NCI-H2227 (cell line): Measurements from ENCODE around the gene ACTR3.

ENCODE experiments used
- DNase-seq: peaks from one replicate; lab custom pipeline; 2025; ENCODE audit not compliant: unreplicated experiment; lab: John Stamatoyannopoulos, UW

Gene ACTR3

DNA sequence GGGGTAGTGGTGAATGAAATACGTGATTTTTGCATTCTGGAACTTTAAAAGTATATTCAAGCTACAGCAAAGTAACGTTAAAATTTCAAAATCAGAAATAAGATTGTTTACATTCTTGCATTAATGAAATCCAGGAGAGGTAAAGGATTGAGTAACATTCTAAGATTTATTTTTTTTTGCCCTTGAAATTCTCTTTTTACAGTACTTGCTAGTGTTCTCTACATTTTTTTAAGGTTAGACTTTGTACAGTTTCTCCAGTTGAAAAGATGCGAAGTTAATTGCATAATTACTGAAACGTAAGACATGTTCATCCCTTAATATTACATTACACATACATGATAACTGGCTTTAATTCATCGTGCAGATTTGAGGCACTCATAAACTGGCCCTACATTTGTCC lies 74.5 kb downstream of the ACTR3 start:
- no peak for DNase-seq

DNA sequence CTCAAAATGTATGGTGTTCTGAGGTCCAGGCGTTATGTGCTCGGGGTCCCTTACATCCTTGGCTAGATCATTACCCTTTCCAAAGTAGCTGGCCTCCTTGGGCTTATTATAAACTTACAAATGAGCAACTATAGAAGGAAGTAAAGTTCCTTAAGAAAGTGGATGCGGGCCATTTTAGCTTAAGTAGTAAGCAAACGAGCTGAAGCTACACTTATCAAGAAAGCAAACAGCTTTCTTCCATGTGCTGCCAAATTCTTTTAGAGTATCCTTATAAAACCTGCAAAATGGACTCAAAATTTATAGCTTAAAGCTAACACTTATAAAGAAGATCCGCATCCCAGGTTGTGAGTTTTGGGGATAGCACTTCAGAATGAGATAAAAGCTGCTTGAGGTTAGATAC lies 75.3 kb downstream of the ACTR3 start:
- DNase-seq: no peak

DNA sequence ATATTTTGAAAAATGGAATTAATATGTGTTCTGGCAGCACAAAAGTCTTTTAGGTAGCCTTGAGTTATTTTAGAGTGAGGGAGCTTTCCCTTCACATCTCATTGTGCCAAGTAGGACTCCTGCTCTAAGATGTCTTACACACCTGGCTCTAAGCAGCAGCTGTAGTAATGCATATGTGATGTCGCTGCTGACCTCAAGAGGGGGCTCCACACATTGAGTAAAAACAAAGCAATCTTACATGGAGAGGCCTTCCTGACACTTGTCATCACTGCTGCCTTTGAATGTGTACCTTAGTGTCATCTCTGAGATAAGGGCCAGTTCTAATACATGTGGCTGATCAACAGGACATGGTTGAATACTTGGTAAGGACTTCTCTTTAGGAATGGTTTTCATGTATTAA lies 75.8 kb downstream of the ACTR3 start:
- DNase-seq: peak; percentile 71

DNA sequence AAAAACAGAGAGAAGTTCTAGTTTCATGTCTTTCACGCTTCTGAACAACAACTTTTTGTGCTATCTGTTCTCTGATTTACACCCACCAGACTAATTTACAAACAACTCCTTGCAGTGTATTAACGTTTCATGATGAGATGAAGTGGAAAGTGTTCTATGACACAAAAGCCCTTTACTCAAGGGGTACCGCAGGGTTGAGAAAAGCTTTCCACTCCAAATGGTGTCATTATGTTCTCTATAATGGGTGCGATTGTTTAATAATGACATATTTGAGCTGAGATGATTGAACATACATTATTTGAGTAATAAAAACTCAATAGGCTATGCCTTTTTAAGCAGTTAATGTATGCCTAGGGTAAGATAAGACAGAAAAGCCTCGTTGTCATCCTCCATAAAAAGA lies 76.3 kb downstream of the ACTR3 start:
- peak; percentile 13 for DNase-seq

DNA sequence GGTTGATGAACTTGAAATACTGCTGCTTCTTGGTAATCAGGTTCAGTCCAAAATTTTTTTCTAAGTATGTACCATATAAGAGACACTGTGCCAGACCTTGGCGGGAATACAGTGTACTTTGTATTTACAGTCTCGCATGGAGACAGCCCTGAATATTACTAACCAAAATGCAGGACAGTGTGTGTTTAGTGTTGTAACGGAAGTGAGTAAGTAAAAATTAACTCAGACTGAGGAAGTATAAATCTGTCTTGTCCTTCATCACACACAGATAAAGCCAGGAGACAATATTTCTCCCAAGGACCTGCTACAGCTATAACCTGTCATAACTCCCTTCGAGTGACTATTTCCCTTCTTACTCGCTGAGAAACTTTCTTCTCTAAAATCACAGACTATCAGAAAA lies 76.9 kb downstream of the ACTR3 start:
- DNase-seq: no peak

DNA sequence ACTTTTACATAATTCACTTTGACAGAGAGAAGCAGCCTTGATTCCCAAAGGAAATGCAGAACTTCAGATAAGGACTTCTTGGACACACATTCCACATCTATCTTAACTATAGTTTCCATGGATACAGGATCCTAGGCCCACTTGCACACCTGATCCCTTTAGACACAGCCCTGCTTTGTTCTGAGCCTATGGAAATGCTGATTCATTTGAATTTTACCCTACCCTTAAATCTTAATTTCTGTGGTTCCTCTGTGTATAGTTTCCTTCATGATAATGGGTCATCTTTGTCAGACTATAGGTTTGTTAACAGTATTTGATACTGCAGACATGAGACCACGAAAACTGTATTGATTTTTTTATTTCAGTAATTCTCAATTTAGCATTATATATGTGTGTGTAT lies 77.4 kb downstream of the ACTR3 start:
- no peak for DNase-seq

DNA sequence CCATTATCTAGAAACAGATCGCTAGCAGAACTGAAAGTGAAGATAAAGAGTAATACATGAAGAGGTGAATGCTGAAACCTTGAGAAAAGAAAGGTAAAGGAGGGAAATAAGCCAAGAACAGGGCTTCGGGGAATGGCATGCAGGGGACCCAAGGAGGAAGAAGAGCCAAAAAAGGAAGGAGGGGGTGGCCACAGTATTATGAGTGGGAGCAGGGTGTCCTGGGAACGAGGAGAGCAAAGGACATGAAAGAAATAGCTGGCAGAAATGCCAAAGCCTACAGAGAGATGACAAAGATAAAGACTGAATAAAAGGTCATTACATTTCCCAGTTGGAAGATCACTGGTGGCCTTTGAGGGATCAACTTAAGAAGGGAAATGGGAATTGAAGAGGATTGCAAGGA lies 82.9 kb downstream of the ACTR3 start:
- DNase-seq: no peak

DNA sequence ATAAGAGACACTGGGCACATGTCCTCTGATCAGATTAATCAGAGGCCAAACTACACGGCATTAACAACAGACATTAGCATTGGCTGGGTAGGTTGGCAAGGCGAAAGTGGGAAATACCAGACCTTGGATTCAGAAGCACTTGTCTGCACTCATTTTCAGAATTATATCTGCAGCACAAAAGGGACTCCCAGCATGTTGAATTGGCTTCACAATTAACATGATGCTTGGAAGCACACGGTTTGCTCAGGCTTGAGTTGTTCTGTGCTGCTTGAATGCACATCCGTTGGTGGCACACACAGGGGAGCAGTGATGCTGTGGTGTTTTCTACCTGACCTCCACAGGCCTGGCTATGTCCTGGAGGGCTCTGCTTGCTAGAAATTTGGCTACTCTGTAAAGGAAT lies 83.9 kb downstream of the ACTR3 start:
- DNase-seq: no peak

DNA sequence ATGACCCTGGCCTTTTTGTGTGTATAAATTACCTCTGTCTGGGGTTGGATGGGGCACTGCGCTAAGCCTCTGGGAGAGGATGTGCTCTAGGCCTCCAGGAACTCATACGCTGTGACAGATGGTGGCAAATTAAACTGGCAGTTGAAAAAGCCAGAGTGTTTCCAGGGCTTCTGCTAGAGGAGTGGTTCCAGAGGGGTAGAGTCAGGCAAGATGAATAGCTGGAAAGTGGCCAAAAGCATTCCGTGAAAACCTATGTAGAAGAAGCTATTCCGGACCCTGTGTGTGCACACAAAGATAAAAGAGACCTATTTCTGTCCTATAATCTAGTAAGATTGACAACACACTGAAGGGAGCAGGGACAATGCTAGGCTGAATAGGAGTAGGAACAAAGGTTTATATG lies 84.8 kb downstream of the ACTR3 start:
- peak; percentile 52 for DNase-seq

DNA sequence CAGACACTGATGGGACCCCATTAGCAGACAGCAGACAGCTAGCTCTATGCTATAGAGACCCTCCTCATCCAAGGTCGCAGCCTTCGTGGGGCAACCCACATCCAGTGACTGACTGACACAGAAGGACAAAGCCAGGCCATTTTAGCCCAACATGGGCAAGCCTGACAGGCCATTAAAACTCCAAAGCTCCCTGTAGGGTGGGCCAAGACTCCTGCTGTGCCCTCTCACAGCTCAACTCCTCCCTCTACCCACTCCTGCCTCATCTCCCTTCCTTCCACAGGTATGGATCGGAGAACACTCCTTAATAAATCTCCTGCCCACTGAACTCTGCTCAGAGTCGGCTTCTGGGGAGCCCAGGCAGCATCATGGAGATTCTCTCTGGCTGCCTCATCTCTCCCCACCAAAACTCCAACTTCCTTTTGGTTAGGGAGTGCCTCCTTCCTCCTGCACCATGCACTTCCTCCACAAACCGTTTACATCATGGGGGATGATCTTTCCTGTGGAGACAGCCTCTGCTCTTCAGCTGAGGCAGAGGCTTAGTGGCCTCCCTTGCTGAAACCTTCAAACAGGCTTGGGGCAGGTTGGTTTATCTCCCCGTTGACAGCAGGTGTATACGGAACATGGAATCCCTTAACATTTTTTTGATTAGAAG lies 86.5 kb downstream of the ACTR3 start:
- no peak for DNase-seq

DNA sequence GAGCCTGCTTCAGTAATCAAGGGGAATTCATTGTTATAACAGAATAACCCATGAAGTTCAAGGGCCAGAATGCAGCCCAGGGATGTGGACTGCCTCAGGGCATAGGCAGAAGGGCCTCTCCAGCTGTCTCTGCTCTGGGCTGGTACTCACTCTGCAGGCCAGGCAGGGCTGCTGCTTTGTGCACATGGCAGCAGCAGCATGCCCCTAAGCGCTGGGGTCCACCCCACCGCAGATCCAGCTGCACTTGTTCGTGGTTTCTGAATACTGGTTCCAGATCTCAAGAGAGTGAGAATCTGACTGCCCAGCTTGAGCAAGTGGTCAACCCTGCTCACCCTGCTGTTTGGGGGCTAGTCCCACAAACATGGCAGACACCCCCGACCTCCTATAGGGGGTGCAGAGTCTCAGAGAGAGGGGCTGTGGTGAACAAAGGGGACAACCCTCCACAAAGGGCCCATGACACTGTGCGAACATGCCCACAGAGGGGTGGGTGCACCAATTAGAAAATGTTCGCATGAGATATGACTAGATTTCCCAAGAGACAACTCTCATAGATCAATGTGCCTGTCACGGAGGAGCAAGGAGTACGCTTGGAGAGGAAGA lies 87.3 kb downstream of the ACTR3 start:
- no peak for DNase-seq

DNA sequence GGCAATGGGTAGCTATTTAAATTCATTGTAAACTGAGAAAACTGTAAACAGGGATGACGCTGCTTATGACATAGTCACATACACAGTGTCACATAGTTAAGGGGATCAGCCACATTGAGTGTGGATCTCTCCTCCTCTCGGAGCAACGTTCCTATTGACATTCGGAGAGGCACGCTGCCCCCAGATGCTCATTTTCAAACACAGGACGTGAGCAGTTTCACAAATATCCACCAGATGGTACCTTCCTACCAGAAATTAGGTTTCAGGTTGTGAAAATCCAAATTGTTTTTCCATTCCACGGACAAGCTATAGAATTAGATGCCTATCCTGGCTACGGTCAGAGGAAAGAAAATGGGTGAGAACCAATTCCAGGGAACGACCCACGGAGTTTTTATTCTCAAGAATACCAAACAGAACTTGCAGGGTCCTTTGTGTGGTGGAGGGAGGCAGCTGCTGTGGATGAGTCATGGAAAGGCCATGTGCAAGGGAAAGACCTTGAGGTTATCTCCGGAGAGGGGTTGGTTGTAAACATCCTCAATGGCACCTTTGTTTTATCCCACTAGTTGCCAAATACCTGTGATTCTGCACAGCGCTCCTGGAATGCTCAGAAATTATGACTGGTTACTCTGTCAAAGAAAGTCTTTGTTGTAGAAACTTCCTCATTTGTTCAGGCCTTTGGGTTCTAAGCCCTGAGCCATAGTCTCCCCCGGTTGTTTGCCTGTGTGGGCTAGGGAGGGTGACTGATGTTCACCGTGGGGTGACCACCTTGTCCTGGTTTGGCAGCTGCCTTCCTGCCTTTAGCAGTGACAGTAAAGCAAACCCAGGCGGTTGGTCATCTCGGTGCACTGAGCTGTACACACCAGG lies 88.0 kb downstream of the ACTR3 start:
- DNase-seq: no peak

DNA sequence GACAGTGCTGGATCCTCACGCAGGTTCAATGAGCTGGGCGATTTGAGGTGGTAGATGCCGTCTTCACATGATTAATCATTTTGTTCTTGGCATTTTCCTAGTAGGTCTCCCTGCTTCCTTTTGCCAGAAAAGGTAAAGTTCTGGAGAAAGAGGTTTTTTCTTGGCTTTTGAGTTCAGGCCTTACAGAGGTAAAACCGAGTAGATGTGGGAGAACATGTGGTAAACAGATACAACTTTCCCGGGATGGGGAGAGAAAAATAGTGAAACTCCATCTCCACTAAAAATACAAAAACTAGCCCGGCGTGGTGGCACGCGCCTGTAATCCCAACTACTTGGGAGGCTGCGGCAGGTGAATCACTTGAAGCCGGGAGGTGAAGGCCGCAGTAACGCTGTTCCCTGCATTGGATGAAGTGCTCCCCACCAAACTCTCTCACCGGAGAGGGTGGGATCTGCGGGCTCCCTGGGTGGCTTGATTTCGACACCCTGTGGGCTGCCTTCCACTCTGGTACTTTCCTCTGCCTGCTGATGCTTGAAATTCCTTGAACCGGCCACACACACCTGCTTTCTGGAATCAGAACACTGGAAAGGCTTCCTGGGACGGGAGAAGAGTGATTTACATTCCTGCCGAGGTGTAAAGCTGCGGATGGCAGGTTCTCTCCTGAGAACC lies 88.8 kb downstream of the ACTR3 start:
- no peak for DNase-seq

DNA sequence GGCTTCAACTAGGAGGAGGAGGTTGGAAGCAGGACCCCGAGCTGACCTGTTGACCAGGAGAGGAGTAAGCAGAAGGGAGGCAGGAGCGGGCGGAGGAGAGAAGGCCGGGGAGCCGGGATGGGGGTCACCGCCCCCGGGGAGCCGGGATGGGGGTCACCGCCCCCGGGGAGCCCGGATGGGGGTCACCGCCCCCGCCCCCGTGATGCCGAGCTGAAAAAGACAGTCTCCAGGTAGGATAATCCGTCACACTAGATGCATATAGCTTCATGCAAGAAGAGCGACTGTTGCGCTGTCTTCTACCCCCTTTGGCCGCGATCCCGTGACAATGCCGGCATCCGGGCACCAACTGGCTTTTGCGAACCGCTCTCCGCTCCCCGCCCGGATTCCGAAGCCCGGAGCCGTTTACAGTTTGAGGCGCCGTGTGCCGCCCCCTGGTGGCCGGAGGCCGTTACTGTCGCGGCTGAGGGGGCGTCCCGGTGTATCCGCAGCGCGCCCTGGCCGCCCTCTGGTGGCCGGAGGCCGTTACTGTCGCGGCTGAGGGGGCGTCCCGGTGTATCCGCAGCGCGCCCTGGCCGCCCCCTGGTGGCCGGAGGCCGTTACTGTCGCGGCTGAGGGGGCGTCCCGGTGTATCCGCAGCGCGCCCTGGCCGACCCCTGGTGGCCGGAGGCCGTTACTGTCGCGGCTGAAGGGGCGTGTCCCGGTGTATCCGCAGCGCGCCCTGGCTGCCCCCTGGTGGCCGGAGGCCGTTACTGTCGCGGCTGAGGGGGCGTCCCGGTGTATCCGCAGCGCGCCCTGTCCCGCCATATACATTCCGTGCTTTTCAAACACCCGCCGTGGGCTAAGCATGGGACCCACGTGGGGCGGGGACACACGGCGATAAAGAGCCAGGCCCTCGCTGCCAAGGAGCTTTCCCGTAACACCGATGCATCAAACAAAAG lies 89.6 kb downstream of the ACTR3 start:
- no peak for DNase-seq

DNA sequence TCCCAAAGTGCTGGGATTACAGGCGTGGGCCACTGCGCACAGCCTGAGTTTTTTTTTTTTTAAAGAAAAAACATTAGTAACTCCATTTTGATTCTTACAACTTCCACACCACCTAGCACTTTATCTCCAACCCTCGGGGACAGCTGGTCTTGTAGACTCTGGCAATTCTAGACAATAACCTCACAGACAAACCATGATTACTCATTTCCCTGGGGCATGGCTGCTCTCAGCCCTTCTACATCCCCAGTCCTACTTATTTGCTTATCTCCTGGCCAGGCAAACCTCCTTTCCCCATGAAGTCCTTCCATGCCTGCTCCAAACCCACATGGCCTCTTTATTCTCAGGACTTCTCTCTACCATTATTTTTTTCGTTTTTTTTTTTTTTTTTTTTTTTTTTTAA lies 91.1 kb downstream of the ACTR3 start:
- no peak for DNase-seq

DNA sequence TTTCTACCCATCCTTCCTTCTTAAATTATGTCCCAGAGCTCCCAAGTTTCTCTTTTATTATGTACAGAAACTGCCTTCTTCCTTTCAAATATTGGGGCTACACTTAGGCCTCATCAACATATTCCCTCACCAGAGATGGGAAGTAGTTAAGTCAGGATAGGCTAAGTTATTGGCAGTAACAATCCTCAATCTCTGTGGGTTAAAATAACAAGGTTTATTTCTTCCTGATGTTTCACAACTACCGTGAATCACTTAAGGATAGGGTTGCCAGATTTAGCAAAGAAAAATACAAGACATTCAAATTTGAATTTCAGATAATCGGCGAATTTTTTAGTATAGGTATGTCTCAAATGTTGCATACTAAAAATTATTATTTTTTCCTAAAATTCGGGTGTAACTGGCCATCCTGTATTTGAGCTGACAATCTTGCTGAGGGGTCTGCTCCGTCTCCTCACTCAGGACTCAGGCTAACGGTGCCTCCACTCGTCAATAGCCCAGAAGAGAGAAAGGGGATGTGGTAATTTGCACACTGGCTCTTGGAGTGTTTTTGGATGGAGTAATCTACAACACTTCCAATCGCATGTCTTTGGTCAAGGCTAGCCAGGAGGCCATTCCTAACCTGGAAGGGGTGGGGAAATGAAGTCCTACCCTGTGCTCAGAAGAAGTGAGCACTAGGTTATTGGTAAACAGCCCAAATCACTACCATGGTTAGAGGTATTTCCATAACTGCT lies 91.7 kb downstream of the ACTR3 start:
- no peak for DNase-seq

DNA sequence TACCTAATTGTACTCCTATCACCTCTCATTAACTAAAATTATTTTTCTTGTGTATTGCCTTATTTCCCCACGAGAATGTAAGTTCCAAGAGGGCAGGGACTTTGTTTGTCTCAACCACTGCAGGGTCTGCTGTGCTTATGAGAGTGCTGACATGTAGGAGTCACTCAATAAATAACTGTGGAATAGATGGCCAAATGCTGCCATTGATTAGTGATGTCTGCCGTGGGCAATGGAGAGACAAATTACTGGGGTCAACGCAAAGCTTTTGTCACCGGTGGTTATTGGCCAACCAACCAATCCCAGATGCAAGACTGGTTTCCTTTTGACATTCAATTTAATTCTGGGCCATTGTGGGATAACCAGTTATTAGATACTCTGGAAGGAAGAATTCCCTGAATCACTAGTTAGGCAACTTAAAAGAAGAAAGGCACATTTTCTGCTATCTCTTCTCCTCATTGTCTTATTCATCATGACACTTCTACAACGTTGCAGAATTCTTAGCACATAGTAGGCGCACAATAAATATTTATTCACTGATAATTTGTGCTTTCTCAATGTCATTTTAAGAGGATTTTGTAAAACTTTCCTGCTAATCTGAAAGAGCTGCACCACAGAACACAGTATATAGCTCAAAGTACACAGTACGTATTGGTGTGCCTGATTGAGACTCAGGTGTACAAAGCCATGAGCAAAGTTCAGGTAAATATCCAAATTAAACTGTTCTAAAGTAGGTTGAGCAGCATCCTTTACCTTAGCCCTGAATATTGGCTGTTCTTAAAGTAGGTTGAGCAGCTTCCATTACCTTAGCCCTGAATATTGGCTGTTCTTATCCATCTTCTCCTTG lies 95.9 kb downstream of the ACTR3 start:
- no peak for DNase-seq

DNA sequence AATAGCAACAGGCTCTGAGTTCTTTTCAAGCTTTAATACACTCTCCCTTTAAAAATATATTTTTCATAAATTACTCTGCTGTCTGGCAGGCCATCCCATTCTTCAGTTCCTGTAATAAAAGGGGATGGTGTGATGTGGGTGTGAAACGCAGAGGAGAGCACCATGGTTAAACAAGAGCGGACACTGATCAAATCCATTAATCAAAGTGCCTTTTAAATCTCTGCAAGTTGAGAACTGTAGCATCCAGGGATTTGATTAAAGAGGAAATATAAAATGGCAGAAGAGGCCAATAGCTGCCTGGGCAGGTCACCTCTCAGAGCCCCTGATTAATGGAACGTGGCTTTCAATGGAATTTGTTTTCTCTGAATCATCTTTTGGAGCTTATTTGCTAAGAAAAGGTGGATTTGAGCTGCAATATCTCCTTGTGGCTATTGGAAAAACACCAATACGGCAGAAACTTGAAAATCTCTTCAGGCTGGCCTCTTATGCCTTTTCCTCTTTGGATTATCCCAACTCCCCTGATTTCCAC lies 96.9 kb downstream of the ACTR3 start:
- DNase-seq: no peak

DNA sequence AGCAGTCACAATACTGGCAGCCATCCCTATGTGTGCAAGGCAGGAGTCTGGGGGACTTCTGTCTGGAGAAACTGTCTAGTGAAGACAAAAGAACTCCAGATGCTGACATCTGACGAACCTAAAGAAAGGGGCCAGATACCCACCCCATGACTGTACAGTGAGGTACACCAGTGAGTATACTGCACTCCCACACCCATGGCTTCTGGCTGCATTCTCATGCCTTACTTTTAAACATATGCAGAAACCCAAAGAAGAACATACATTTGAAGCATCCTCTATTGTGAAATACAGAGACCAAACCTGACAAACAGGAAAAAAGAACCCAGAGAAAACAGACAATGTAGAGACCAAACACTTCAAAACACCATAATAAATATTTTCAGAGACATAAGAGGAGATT lies 102.2 kb downstream of the ACTR3 start:
- no peak for DNase-seq
